ENCODE data around the gene RBMS3.
A peak's percentile ranks its signal among the peaks of the same experiment; 100 is the strongest.

RBMS3 gene

GRCh38 chr3:29864809-29865208 lies 583.9 kb downstream of the RBMS3 start:
- Histone ChIP-seq H3K4me3 (no peak overlapping the region), H3K27ac (no peak overlapping the region)

- no peak overlapping the region for H3K4me3 ChIP-seq
- no peak overlapping the region for H3K27ac ChIP-seq
Observed at GRCh38 chr3:29868543-29869101, 587.8 kb downstream of the RBMS3 start.

GRCh38 chr3:29870136-29870535 lies 589.3 kb downstream of the RBMS3 start:
- Histone ChIP-seq H3K27ac (no peak overlapping the region), H3K4me3 (no peak overlapping the region)

GRCh38 chr3:29871087-29871486 lies 590.2 kb downstream of the RBMS3 start:
- no peak overlapping the region for H3K4me3 ChIP-seq
- H3K27ac ChIP-seq, result no peak overlapping the region

- Histone ChIP-seq H3K27ac (no peak overlapping the region), H3K4me3 (no peak overlapping the region)
Observed at GRCh38 chr3:29880809-29881208, 599.9 kb downstream of the RBMS3 start.

- Histone ChIP-seq H3K27ac (no peak overlapping the region), H3K4me3 (no peak overlapping the region)
Observed at GRCh38 chr3:29887451-29887850, 606.6 kb downstream of the RBMS3 start.

GRCh38 chr3:29889215-29889614 lies 608.3 kb downstream of the RBMS3 start:
- Histone ChIP-seq H3K4me3 (no peak overlapping the region), H3K27ac (no peak overlapping the region)

- Histone ChIP-seq H3K27ac (no peak overlapping the region), H3K4me3 (no peak overlapping the region)
Observed at GRCh38 chr3:29890801-29891200, 609.9 kb downstream of the RBMS3 start.

- Histone ChIP-seq H3K27ac (no peak overlapping the region), H3K4me3 (no peak overlapping the region)
Observed at GRCh38 chr3:29892976-29893554, 612.2 kb downstream of the RBMS3 start.

- H3K27ac ChIP-seq, result no peak overlapping the region
- no peak overlapping the region for H3K4me3 ChIP-seq
Observed at GRCh38 chr3:29896856-29897255, 616.0 kb downstream of the RBMS3 start.

- Histone ChIP-seq H3K27ac (no peak overlapping the region), H3K4me3 (no peak overlapping the region)
Observed at GRCh38 chr3:29898171-29898965, 617.5 kb downstream of the RBMS3 start.

- H3K27ac ChIP-seq, result no peak overlapping the region
- no peak overlapping the region for H3K4me3 ChIP-seq
Observed at GRCh38 chr3:29899021-29899420, 618.1 kb downstream of the RBMS3 start.

- no peak overlapping the region for H3K4me3 ChIP-seq
- H3K27ac ChIP-seq, result no peak overlapping the region
Observed at GRCh38 chr3:29901097-29901496, 620.2 kb downstream of the RBMS3 start.

- Histone ChIP-seq H3K27ac (no peak overlapping the region), H3K4me3 (no peak overlapping the region)
Observed at GRCh38 chr3:29903600-29903999, 622.7 kb downstream of the RBMS3 start.

GRCh38 chr3:29906906-29907305 lies 626.0 kb downstream of the RBMS3 start:
- no peak overlapping the region for H3K4me3 ChIP-seq
- H3K27ac ChIP-seq, result no peak overlapping the region

- Histone ChIP-seq H3K4me3 (no peak overlapping the region), H3K27ac (no peak overlapping the region)
Observed at GRCh38 chr3:29912600-29913288, 631.9 kb downstream of the RBMS3 start.

- H3K4me3 ChIP-seq, result no peak overlapping the region
- H3K27ac ChIP-seq, result peak overlapping the region in 7 of 21 experiments; percentile 8 to 68 (median 42)
Observed at GRCh38 chr3:29914861-29915524, 634.1 kb downstream of the RBMS3 start.

- H3K27ac ChIP-seq, result no peak overlapping the region
- no peak overlapping the region for H3K4me3 ChIP-seq
Observed at GRCh38 chr3:29919571-29919970, 638.7 kb downstream of the RBMS3 start.

GRCh38 chr3:29922992-29923746 lies 642.3 kb downstream of the RBMS3 start:
- peak overlapping the region in 2 of 21 experiments; percentile 31 to 38 for H3K27ac ChIP-seq

More at GRCh38 chr3:29922992-29923746, 642.3 kb downstream of the RBMS3 start:
- no peak overlapping the region for H3K4me3 ChIP-seq

Measured in skin epidermis (tissue), 12 donors.